Activated CD4-positive, alpha-beta T cell treated with anti-CD3 and anti-CD28 coated beads, Interleukin-2, amount 50 U/mL, for 48 hours (primary cell): ENCODE results near the gene CRYBA4.
"Not testable (repeated sequence)": the region's sequence is repeated elsewhere in the genome, so short reads cannot be mapped to it uniquely, and the experiment has no call there.

Experiments
- DNase-seq, 2 experiments: peaks; one replicate each; pipeline ENCODE4 v3.0.0-alpha.2; 2020

Gene CRYBA4

GRCh38 chr22:26597480-26597879 is 24.3 kb upstream of the CRYBA4 start:
- DNase-seq = no peak

- DNase-seq = no peak
Measured at GRCh38 chr22:26599505-26599904, 22.3 kb upstream of the CRYBA4 start.

- DNase-seq = no peak
Measured at GRCh38 chr22:26601726-26602125, 20.0 kb upstream of the CRYBA4 start.

- DNase-seq = no peak
Measured at GRCh38 chr22:26602127-26602526, 19.6 kb upstream of the CRYBA4 start.

GRCh38 chr22:26604368-26604767 is 17.4 kb upstream of the CRYBA4 start:
- no peak for DNase-seq

- no peak for DNase-seq
Measured at GRCh38 chr22:26606611-26607010, 15.2 kb upstream of the CRYBA4 start.

- DNase-seq = no peak
Measured at GRCh38 chr22:26608129-26608528, 13.6 kb upstream of the CRYBA4 start.

- no peak for DNase-seq
Measured at GRCh38 chr22:26609287-26609686, 12.5 kb upstream of the CRYBA4 start.

- peak; percentile 64 to 71 for DNase-seq
Measured at GRCh38 chr22:26610072-26610958, 11.4 kb upstream of the CRYBA4 start.

DNA sequence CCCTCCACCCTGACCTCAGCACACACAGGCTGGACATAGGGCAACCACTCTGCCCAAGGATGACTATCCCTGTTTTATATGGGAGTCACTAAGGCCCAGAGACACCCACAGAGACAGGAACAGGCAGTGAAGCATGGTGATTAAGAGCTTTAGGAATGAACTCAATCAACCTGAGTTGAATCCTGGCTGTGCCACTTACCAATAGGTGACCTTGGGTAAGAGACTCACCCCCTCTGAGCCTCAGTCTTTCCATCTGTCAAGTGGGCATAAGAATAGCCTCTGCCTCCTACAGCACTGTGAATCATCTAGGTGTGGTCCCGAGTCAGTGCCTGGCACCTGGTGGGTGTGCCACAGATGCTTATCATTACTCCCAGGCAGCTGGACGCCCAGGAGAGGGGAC is 10.8 kb upstream of the CRYBA4 start:
- no peak for DNase-seq

DNA sequence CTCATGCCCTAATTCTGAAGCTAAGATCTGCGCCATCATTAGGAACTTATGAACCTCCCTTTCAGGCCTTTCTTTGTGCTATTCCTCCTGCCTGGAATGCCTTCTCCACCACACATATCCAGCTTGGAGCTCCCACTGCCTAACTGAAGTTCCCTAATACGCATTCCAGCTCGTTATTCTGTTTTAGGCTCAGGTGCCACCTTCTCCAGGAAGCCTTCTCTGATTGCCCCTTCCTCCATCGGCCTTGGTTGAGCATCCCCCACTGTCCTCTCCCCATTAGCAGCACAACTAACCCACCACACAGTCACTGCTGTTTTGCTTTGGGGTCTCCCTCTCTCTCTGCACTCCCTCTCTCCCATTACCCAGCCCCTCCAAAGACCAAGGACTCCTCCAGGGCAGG is 9.1 kb upstream of the CRYBA4 start:
- no peak for DNase-seq

- not testable (repeated sequence) for DNase-seq
Measured at GRCh38 chr22:26613753-26614152, 8.0 kb upstream of the CRYBA4 start.

GRCh38 chr22:26614322-26614721 is 7.4 kb upstream of the CRYBA4 start:
- DNase-seq = no peak

DNA sequence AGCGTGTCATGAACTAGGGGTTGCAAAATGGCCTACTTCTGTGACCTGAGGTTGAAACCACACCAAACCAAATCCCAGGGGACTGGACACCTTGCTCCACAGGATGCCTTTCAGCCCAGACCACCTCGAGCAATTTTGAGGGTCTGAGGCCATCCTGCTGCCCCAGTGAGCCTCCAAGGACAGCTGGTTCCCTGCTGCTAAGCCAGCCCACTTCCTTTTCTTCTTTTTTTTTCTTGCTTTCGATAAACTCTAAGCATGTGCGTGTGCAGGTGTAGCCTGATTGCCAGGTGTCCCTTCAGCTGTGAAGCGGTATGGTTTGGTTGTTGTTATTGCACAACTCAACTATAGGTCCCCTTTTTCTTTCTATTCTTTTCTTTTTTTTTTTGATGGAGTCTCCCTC is 6.6 kb upstream of the CRYBA4 start:
- no peak for DNase-seq

- DNase-seq = no peak
Measured at GRCh38 chr22:26615830-26616435, 5.8 kb upstream of the CRYBA4 start.

- DNase-seq = no peak
Measured at GRCh38 chr22:26616650-26617049, 5.1 kb upstream of the CRYBA4 start.

DNA sequence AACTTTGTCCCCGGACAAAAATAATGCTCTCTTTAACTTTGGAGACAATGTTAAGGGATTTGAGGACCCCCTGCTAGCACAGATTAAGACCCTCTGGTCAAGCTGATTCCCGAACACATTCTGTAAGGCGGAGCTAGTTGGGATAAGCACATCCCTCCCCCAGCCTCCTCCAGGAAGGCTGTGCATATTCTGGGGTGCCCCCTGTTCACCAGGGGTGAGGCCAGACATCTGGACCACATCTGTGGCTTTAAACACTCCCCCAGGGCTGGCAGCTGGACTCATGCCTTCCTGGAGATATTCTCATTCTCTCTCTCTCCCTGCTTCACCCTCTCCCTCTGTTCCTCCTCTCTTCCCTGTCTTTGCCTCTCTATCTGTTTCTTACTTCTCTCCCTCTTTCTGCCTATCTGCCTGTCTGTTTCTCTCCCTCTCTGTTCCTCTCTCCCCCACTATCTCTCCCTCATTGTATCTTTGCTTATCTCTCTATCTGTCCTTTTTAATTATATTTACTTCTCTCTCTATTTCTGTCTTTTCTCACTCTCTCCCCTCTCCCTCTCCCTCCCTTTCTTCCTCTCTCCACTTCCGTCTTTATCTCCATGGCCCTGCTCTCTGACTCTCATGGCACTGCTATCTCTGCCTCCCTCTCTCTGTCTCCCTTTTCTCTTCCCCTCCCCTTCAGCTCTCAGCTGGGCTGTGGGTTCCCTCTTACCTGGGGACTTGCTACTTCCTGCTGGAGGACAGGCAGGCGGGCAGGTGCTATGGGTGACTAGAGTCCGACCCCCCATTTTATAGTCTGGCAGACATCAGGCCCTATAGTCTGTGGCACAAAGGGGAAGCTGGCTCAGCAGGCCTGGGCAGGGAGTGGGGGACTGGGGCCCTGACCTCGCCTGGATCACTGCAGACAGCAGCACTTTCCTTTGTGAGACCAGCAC is 4.2 kb upstream of the CRYBA4 start, which contains the start of gene CRYBB1:
Gene CRYBB1 (minus strand): TSS at position 757 of the 929 bp plus-strand sequence. CDS start 1,708 bp downstream, outside the sequence.
- no peak for DNase-seq

DNA sequence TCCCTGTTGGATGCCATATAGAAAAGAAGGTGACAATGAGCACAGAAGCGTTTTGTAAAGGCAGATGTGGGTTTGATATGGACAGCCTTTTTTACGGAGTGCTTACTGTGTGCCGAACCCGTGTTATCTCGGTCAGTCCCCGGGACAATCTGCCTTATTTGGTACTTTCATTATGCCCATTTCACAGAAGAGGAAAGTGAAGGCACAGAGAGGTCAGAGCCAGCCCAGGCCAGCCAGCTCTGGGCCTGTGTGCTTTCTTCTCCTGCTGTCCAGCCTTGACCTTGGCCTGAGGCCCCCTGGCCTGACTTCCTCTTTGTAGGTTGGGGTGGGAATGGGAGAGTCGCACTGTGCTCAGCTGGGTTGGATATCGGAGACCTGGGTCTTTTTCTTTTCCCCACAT is 3.3 kb upstream of the CRYBA4 start:
- no peak for DNase-seq

GRCh38 chr22:26619510-26619909 is 2.3 kb upstream of the CRYBA4 start:
- DNase-seq = no peak

GRCh38 chr22:26620197-26620596 is 1.6 kb upstream of the CRYBA4 start:
- no peak for DNase-seq

- no peak for DNase-seq
Measured at GRCh38 chr22:26623984-26624383, 2.2 kb downstream of the CRYBA4 start.

- DNase-seq = no peak
Measured at GRCh38 chr22:26624803-26625202, 3.0 kb downstream of the CRYBA4 start.
